HFF-Myc (cell line): ENCODE results near the gene LMAN1.

Source experiments
- DNase-seq: peaks from one replicate; pipeline ENCODE4 v3.0.0-alpha.2; 2011; ENCODE audit warnings: low read depth; ENCODE audit errors: extremely low read depth
- H3K4me3 ChIP-seq: replicated peaks from 2 replicates; pipeline ENCODE4 v1.5.1; 2011; ENCODE audit warnings: low read depth, mild to moderate bottlenecking, control low read depth, low read length
- TF ChIP-seq, protein P1 (sequence below): IDR thresholded peaks from 2 replicates; pipeline ENCODE4 v1.5.1; 2012; ENCODE audit warnings: mild to moderate bottlenecking, low read depth, low read length, control low read depth; ENCODE audit errors: missing control alignments

LMAN1 gene

GRCh38 chr18:59387687-59388565, 28.9 kb upstream of the LMAN1 start:
- no peak overlapping the region for H3K4me3 ChIP-seq
- TF ChIP-seq, protein P1, sequence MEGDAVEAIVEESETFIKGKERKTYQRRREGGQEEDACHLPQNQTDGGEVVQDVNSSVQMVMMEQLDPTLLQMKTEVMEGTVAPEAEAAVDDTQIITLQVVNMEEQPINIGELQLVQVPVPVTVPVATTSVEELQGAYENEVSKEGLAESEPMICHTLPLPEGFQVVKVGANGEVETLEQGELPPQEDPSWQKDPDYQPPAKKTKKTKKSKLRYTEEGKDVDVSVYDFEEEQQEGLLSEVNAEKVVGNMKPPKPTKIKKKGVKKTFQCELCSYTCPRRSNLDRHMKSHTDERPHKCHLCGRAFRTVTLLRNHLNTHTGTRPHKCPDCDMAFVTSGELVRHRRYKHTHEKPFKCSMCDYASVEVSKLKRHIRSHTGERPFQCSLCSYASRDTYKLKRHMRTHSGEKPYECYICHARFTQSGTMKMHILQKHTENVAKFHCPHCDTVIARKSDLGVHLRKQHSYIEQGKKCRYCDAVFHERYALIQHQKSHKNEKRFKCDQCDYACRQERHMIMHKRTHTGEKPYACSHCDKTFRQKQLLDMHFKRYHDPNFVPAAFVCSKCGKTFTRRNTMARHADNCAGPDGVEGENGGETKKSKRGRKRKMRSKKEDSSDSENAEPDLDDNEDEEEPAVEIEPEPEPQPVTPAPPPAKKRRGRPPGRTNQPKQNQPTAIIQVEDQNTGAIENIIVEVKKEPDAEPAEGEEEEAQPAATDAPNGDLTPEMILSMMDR = no peak
- no peak for DNase-seq

- TF ChIP-seq, protein P1 = no peak
- no peak overlapping the region for H3K4me3 ChIP-seq
- DNase-seq = no peak
These were observed 28.0 kb upstream of the LMAN1 start for GRCh38 chr18:59386909-59387686.

DNA sequence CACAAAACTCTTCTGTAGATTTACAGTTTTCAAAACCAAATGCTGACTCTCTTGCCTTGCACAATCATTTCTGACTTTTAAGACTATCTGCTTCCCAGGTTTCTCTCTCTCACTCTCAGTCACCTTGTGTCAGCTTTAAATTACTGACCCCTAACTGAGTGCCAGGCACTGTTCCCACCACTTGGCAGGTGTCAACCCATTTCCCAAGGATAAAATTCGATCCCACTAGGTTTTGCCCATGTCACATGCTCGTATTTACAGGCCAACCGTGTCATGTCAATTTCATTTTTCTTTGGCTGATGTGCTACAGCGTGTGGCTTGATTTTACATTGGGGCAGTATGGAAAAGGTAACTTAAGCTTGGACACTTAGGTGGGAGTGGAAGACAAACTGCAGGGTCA, 26.1 kb upstream of the LMAN1 start:
- TF ChIP-seq, protein P1 = no peak
- no peak for DNase-seq
- H3K4me3 ChIP-seq = no peak overlapping the region

GRCh38 chr18:59383851-59384250, 24.8 kb upstream of the LMAN1 start:
- DNase-seq = no peak
- H3K4me3 ChIP-seq = no peak overlapping the region
- TF ChIP-seq, protein P1 = no peak

DNA sequence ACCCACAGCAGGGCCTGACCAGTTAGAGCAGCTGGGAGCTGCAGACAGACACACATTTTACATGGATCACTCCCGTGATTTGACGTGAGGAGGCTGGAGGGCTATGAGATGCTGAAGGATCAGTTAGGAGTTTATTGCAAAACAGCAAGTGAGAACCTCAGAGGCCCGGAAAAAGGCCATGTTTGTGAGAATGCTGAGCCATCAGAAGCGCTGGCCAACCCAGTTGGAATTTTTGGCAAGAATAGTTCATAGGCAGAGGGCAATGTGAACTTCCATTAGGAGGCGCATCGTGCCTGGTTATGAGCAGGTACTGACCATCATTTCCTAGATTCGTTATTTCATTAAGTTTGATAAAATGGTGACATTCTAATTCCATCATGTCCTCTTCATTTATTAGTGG, 23.3 kb upstream of the LMAN1 start:
- no peak for DNase-seq
- no peak overlapping the region for H3K4me3 ChIP-seq
- TF ChIP-seq, protein P1 = no peak

GRCh38 chr18:59381949-59382348, 22.9 kb upstream of the LMAN1 start:
- no peak overlapping the region for H3K4me3 ChIP-seq
- TF ChIP-seq, protein P1 = no peak
- no peak for DNase-seq
